Activated T-cell treated with anti-CD3 and anti-CD28 coated beads, Interleukin-2, amount 50 U/mL, for 1 hour (primary cell): ENCODE results near the gene COL4A1.

Experiments used
- DNase-seq: peaks from one replicate; pipeline ENCODE4 v3.0.0-alpha.2; 2020

COL4A1 gene

DNA sequence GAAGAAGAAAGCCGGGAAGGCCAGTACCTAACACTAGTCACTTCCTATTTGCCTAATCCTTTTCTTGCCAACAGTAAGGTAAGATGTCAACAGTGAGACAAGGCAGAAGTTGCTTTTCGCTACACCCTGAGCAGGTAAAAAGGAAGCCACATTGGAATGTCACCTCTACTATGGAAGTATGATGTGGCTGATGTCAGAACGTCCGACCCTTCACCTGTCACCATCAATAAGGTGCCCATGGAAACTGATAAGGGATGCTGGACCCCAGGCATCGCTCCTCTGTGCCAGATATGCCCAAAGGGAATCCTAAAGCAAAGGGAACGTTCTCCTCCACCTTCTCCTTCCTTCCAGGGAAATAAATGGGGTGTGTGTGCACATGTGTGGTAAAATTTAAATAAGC lies 34.3 kb downstream of the COL4A1 start:
- DNase-seq: no peak

DNA sequence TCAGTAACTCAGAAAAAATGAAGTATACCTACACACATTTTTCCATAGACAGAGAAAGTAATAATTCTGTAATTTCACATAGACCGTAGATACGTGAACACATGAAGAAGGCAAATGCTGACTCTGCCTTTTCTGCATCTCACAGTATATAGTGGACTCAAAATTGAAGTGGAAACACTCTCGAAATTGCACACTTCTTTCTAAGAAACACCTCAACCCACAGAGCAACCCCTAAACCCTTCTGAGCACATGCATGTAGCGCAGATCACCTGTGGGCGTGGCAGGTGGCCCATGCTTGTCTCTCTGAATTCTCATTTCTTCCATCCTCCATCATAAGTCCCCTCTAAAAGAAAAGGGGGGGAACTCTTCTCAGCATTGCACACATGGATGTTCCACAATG lies 34.7 kb downstream of the COL4A1 start:
- DNase-seq: no peak

DNA sequence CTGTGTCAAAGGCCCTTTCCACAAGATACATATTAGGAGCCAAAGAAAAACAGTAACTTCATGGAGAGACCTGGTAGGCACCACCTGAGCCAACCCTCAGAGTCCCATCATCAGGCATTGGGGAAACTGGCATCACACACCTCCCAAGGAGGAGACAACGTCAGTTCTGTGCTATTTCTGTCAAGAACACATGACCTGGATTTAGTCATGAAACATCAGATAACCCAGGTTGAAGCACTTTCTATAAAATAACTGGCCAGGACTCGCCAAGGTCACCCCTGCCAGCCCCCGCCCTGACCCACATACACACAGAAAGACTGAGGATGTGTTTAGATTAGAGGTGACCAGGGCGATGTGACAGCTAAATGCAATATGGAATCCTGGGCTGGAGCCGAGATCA lies 35.6 kb downstream of the COL4A1 start:
- DNase-seq: no peak

DNA sequence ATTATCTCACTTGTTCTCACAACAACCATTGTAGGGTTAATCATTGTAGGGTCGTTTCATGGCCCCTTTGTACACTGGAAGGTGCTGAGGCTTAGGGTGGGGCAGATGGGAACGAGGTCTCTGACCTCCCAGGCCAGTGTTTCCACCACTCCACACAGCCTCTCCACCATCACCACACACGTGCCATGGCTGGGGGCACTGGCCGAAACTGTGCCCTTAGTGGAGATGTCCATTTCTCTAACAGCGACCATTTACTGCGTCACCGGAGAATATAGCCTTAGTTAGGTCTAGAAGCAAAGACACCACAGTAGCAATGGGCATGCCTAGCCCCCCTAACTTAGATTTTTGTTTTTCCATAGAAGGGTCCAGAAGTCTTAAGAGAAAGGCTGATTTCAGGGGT lies 36.5 kb downstream of the COL4A1 start:
- DNase-seq: no peak

DNA sequence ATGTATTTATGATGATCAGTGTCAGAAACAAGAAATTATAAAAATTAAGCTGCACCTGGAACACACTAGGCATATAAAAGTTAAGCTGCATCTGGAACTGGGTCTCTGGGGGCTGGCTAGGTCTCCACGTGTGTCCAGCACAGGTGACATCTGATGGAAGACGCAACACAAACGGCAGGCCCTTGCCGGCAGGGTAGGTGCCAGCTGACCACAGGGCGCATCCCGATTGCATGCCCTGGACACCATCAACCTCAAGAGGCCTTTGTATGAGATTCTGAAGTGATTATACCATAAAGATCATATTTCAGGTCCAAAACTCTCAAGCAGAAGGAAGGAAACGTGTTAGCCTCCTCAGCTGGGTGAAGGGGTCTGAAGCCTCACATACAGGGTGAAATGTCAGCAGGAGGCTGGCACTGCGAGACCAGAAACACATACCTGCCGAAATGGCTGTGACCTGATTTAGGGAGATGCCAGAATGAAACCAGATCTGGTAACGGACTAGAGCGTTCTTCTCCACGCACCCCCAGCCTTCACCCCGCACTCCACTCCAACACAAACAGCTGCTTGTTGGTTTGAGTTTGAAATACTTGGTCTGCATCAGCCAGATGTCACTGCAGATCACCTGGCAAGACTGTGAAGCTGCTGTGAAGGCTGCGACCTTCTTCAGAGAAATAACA lies 37.3 kb downstream of the COL4A1 start:
- no peak for DNase-seq

DNA sequence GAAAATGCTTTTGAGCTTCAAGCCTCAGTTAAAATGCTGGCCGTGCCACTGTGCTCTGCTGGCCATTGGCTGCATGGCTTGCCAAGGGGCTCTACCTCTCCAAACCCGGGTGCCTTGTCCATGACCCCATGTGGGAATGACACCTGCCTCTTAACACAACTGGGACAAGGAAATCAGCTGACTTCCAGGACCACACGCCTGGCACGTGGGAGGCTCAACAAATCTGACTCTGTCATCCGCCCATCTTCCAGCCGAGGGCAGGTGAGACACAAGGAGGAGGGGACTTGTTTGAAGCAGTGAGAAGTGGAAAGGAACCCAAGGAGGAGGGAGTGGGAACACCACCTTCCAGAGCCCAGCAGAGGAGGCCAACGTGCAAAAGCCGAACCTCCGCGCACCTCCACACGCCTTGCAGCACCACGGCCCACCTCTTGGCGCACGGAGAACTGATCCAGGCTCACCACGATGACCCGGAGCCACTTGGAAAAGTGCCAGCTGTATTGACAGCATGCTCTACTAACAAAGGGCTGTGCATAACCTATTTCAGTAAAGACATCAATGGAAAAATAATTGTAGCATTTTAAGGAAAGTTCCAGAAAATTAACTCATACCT lies 38.3 kb downstream of the COL4A1 start:
- no peak for DNase-seq

DNA sequence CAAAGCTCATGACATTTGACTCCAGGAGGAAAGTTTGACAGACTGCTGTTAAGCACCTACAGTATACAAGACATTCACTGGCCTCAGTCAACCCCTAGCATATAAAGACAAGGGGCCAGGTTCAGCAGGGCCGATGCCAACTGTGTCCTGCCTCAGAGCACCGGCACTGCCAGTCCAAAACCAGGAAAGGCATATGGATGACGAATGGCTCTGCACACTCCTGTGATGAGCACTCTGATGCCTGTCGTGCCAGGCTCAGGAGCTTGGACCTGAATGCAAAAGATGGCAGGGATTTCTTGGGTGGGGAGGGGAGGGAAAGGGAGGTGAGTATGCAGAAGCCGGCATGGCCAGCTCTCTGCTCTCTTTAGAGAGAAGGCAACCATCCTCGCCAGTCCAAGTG lies 38.9 kb downstream of the COL4A1 start:
- no peak for DNase-seq

DNA sequence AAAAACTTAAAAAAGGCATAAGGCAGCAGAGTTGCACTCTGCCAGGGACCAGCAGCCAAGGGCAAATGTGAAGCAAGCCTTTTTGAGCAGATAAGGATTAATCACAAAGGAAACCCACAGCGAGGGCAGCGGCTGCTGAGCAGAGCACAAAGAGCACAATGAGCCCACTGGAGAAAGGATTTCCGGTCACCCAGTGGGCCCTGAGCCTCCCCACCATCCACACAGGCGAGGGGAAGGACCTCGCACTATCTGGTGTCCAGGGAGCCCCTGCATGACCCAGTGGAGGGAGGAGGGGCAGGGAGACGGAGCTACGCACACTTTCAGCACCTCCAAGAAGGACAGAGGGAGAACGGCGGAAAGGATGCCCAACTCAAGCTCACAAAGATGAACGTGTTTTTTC lies 40.0 kb downstream of the COL4A1 start:
- DNase-seq: no peak

DNA sequence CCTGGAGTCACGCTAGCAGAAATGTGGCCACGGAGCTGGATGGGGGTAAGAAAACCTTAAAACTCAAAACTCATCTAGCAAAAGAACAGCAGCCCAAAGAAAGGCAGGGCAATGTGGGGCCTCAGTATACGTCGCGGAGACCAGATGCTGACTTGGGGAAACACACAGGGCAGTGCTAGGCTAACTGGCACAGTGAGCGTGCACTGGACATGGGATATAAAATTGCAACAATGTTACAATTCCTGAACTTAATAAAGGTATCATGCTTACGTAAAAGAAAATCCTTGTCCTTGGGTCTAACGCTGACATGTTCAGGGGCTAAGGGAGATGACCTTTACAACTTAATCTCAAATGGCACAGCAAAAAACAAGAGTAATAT lies 40.5 kb downstream of the COL4A1 start:
- DNase-seq: no peak

DNA sequence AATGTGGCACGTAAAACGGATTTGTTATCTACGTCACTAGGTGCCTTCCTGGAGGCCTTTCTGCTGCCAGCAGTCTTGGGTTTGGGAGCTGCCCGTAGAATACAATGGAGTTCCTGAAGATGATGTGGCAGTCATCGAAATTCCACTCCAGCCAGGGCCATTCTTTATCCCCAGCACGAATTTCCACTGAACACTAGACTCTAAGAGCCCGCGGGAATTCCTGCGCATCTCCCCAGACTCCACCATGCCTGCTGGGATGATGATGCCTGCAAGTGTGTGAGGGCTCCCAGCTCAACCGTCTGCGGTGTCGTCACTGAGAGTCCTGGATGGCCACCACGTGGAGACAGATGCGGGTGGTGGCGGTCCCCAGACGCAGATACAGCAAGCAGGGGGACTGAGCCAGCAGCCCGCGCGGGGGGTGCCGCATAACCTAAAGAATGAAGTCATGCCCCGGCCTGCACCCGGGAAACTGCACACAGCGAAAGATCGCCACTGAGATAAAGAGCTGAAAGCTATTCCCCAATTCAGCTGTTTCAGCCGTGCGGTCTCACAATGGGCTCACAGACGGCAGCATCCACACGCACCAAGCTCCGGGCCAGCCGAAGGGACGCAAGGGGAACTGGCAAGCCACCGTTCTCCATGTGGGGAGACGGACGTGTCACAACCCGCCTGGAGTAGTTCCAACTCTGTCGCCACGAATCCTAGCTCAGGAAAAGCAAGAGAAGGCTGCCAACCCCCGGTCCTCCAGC lies 41.1 kb downstream of the COL4A1 start:
- no peak for DNase-seq

DNA sequence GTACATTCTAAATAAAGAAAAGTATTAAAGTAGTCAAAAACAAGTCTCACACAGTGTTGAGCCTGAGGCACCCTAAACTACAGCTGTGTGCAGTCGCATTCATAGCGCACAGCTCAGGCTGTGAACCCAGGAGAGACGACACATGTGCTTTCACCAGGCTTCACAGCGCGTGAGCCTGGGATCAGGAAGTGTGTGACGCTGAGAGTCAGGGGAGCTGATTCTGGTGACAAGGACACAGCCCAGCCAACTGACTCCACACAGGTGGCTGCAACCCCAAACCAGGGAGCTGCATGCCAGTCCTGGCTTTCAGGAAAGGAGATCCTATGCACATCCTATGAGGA lies 41.6 kb downstream of the COL4A1 start:
- DNase-seq: no peak

DNA sequence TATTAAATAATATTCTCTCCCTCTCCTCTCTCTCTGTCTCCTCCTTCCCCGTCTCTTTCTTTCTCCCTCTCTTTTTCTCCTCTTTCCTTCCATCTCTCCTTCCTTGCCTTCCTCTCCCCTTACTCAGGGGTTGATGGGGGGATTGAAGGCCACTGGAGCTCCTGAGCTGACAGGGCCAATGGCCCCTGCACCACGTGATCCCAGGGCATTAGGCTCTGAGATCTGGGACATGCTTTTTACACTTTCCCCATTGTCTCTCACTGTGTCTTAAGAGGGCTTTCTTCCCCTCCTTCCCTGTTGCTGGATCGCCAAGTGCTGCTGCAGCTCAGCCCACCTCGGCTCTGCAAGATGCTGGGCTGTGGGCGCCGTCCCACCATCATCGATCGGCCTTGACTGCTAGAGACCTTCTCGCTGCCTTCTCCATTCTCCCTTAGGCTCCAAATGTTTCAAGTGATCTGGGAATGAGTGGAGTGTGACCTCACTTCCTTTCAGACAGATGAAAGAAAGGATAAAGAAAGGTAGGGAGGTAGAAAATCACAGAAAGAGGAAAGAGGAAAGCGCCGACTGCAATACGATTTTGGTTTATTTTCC lies 42.2 kb downstream of the COL4A1 start:
- DNase-seq: no peak

DNA sequence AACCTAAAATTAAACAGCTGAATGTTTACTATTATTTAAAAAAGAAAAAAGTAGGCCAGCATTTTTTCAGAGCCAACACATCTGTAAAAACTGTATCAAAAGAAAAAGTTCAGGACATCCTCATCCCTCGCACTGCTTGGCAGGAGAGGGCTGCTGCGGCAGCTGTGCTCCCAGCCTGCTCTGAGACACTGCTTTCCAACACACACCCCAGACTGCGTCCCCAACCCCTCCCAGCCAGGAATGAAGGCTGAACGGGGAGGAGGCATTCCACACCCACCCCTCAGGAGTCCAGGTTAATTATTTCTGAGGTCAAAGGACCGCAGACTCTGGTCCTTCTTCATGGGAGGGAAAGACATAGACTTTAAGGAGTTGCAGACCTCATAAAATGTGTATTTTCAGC lies 43.1 kb downstream of the COL4A1 start:
- no peak for DNase-seq

DNA sequence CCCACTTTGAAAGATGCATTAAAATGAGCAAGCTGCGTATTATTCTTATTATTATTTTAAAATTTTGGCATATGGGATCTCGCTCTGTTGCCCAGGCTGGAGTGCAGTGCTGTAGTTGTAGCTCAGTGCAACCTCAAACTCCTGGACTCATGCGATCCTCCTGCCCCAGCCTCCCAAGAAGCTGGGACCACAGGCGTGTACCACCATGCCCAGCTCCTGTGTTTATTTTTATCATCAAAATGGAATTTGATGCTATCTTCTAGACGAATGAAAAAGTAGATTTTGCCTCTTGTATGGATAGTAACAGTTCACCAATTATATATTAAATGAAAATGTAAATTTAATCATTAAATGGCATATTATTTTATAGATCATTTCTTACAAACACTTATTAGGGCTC lies 43.6 kb downstream of the COL4A1 start:
- no peak for DNase-seq

DNA sequence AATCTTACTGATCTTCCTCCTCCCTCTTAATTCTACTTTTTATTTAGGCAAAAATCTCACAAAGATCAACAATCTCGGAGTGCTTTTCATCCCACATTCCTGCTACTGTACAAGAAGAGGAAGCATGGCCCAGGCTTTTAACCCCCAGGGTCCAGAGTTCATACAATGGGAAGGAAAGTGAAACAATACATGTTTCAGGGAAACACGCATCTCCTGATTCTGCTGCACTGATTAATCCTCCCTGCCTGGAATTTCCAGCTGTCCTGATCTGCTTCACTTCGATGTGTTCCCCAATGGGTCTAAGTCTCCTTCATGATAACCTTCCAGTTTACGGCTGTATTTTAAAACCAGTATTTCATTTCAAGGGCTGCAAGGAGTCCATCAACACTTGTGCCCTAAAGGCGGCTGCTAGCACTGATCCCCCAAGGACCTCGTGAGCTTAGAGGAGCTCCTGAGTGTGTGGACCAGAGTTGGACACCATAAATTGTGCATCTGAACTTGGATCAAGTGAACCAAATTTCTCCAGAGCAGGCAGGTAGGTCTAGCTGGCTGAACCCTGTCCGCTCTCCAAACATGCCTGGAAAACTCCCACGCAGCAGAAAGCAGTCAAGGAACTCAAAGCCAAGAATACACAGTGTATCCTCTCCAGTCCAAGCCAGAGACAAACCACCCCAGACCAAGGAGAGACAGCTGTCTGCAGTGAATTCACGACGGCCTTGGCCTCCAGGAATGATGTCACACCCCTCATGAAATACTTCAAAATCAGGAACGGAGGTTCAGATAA lies 44.3 kb downstream of the COL4A1 start:
- DNase-seq: no peak

DNA sequence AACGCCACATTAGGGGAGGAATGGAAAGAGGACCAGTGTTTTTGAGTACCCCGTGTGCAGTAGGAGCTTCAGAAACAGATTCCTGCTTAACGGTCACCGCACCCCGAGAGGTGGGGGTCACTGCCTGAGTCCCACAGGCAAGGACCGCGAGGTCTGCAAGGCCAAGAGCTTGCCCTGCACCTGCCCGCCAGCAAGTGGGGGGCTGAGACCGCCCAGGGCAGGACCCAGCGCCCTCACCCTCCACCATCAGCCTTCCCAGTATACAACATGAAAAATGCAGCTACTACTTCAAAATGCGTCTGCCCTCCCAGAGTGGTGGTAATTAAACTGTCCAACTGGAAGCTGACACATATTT lies 44.9 kb downstream of the COL4A1 start:
- no peak for DNase-seq

DNA sequence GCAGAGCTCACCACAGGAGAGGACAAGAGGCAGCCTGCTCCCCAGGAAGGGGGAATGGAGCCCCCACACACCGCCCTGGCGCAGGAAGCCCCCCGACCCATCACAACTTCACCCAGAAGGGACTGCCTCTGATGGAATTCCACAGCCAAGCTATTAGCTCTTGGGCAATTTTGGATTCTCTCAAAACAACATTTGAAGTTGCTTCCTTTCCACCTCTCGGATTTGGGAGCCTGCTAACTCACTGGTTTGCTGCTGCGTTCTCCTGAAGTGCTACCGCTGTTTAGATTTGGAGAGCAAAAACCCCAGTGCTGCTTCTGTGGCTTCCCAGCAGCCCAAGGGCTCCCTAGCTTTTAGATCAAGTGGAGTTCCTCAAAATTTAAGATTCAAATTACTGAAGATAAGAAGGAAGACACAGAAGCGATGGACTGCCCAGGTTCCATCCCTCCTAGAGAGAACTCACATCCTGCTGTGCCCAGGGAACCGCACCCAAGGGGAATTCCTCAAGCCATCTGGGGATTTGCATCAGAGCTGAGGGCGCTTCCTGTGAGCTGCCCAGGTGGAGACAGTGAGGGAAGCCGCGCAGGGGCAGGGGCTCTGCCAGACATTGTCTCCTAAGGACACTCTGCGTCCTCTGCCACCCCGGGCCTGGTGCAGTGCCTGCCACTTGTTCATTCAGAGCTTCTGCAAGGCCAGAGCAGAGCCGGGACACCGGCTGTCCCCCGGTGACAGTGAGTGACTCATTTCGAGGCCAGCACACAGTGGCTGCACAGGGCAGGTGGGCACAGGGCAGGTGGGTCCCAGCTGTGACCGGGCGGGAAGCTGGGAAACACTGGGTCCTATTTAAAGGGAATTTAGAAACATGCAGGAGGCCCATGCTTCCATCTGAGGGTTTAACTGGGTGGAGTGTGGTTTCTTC lies 45.5 kb downstream of the COL4A1 start:
- DNase-seq: no peak

DNA sequence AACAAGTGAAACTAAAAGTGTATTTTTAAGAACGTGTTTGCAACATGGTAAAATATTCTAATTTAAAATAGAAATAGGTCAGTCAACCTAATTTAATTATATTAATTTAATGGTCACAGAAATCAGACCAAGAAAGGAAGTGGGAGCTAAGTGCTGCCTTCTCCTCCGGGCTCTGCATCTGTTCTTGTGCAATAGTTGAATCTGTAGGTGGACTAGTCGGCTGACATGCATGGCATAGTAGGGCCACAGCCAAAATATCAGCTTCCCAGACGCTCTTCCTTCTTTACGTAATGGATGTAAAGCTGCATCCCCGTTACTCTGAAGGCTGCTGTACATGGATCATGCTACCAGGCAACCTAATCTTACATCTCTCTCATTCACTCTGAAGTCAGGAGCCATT lies 47.3 kb downstream of the COL4A1 start:
- DNase-seq: no peak

DNA sequence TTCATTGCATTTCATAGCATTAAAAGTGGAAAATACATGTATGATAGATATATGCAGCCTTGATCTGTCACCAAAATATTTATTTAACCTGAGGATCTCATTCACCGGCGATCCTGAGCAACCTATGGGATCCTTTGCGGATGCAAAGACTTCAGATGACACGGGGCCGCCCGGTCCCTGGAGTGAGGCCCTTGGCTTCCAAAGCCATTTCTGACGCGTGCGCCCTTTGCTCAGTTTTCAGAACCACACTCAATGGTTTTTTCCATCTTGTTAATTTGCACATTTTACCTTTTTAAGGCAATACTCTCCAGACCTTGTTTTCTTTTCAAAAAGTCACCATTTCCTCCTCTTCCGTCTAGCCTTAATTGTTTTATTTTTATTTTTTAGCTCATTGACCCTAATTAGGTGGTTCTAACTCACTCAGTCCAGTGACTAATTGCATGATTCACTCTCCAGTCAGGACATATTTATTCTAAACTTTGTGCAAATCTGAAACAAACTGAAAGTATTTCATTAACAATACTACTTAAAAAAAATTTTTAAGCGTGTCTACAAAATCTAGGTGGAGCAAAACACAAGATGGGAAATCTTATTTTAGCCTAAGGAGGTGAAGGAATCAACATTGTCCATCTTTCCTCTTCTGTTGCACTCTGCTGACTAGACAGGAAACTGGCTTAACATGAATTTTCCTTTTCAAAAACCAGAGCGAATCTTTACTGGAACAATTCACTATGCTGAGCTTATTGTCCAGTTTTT lies 47.9 kb downstream of the COL4A1 start:
- DNase-seq: no peak

DNA sequence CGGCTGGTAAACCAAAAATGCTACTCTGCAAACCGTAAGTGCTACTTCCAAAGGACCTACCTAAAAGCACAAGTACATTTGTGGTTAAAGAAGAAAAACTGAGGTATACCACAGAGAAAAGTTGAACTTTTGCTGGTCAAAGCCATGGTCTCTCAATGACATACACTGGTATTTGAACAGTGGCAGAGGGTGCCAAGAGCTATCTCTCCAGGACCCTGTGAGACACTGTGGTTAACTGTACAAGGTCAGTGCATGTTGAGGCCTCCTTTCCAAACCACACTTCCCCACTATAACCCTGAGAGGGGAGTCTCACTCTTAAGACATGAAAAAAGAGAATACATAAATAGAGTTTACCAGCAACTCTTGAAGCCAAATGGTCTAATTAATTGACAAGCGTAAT lies 49.5 kb downstream of the COL4A1 start:
- DNase-seq: no peak

DNA sequence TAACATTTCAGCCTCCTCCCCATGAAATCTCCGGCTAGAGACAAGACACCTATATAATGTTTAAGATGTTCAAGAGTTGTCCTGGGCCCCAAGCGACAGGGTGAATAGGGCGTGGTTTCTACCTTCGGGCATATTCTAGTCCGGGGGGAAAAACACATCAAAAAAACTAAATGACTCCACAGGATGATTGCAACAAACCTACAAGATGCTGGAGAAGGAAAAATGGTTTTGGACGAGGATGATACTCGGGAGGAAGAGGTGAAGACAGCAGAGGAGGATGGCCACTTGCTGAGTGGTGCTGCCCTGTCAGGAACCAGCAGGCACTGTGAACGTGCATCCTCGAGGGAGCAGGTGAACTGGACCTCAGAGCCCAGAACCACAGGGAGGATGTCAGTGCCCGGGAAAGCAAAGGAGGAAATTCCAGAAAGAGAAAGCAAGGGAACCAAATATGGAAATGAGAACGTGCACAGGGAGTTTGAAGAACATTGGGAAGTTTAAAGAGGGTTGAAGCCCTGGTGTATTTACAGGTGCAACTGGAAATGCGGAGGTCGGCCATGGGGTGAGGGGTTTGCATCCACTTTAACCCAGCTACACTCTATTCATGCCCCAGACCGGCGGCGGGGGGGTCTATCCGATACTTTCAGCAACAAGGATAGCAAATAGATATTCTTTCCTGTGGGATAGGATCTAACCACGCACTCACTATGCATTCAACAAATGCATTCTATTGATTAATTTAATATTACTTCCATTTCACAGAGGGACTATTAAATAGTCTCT lies 50.6 kb downstream of the COL4A1 start:
- no peak for DNase-seq
